HepG2 (cell line): ENCODE measurements around the gene FANCF. TPM values are rescaled to one million over a fixed set of nuclear protein-coding genes. Genes with fewer than 3 reads are reported as not detected.

Experiments
- ATAC-seq: fragments of 200-7000 bp; cut with Tn5 transposase; 3 replicates; pipeline ENCODE4 v1.9.1; 2020; ENCODE audit warnings: mild to moderate bottlenecking, moderate library complexity
- BruUV-seq: library from RNA; stranded (reverse); fragments of 400-500 nt; replicated peaks from 2 replicates; lab custom pipeline; 2021; lab: Mats Ljungman, UMichigan
- CTCF ChIA-PET: fragments of 300-600 bp; formaldehyde crosslinking; extraction: SDS; loops from one replicate; lab custom pipeline; 2021; ENCODE audit warnings: low total read pairs, inconsistent platforms, low intra/inter-chr PET ratio; lab: Yijun Ruan, JAX
- POLR2A ChIA-PET: fragments of 350-600 bp; sonication (Branson Sonifier 250); formaldehyde crosslinking; loops from one replicate; lab custom pipeline; 2020; ENCODE audit warnings: antibody characterized with exemption, inconsistent platforms; lab: Yijun Ruan, JAX
- DNase-seq: peaks from one replicate; pipeline ENCODE4 v3.0.0-alpha.2; 2015; ENCODE audit warnings: low spot score
- FAIRE-seq: peaks from 3 replicates; lab custom pipeline; 2011; peaks lifted over from hg19 to GRCh38; lab: Jason Lieb, UNC
- H2AFZ ChIP-seq: one replicate; pipeline ENCODE4 v1.6.1; 2011; ENCODE audit warnings: low read length, inconsistent platforms
- H3K27ac ChIP-seq: fragments of 300-600 bp; 3 replicates; pipeline ENCODE4 v1.8.0; 2011; ENCODE audit warnings: mixed run types, mild to moderate bottlenecking, mixed read lengths, low read length, inconsistent platforms; ENCODE audit not compliant: insufficient read depth; ENCODE audit errors: extremely low read length
- H3K27me3 ChIP-seq, 2 experiments: fragments of 200-600 bp in 1 of 2; 2 replicates in 1 of 2; 3 replicates in 1 of 2; pipeline versions ENCODE4 v1.6.0 to v1.8.0; 2011; ENCODE audit warnings: low read length in 2 of 2, mild to moderate bottlenecking in 2 of 2, moderate library complexity in 2 of 2, inconsistent platforms in 1 of 2; ENCODE audit not compliant: insufficient read depth in 2 of 2, control insufficient read depth in 1 of 2
- H3K36me3 ChIP-seq, 2 experiments: fragments of 200-600 bp in 1 of 2; replicated peaks in 1 of 2; 2 replicates in 1 of 2; 3 replicates in 1 of 2; pipeline versions ENCODE4 v1.5.1 to v1.8.0; 2011; ENCODE audit warnings: low read length in 2 of 2, inconsistent platforms in 1 of 2; ENCODE audit not compliant: insufficient read depth in 2 of 2, control insufficient read depth in 1 of 2
- H3K4me1 ChIP-seq: 2 replicates; pipeline ENCODE4 v1.5.1; 2012; ENCODE audit warnings: low read length, inconsistent platforms; ENCODE audit not compliant: insufficient read depth
- H3K4me2 ChIP-seq: 2 replicates; pipeline ENCODE4 v1.6.0; 2011; ENCODE audit warnings: low read depth, low read length, inconsistent platforms
- H3K4me3 ChIP-seq, 3 experiments: fragments of 200-600 bp in 1 of 3; sonication (generic), shearing (Covaris generic) in 1 of 3; replicated peaks in 1 of 3; 2 replicates each; pipeline ENCODE4 v1.5.1; 2011 to 2016; ENCODE audit warnings: low read length in 3 of 3, inconsistent platforms in 2 of 3, low read depth in 2 of 3, mild to moderate bottlenecking in 2 of 3, control low read depth in 1 of 3, mixed read lengths in 1 of 3; ENCODE audit not compliant: insufficient read depth in 1 of 3
- H3K79me2 ChIP-seq: one replicate; pipeline ENCODE4 v1.6.1; 2011; ENCODE audit warnings: low read length, inconsistent platforms; ENCODE audit not compliant: insufficient read depth
- H3K9ac ChIP-seq: 2 replicates; pipeline ENCODE4 v1.6.0; 2011; ENCODE audit warnings: mild to moderate bottlenecking, low read depth, low read length, inconsistent platforms; ENCODE audit not compliant: insufficient read depth
- H3K9me3 ChIP-seq: 2 replicates; pipeline ENCODE4 v1.5.1; 2012; ENCODE audit warnings: mild to moderate bottlenecking, low read length
- H4K20me1 ChIP-seq: 2 replicates; pipeline ENCODE4 v1.6.0; 2011; ENCODE audit warnings: inconsistent platforms, mild to moderate bottlenecking, low read length, moderate library complexity; ENCODE audit not compliant: insufficient read depth
- ARNT2 ChIP-seq: sonication (generic); formaldehyde crosslinking; IDR thresholded peaks from 2 replicates; pipeline ENCODE4 v1.8.0; 2022; ENCODE audit warnings: mild to moderate bottlenecking, low read depth, missing genetic modification reagents, moderate library complexity
- BRCA1 ChIP-seq: sonication (generic); formaldehyde crosslinking; IDR thresholded peaks from 2 replicates; pipeline ENCODE4 v1.4.0; 2020; ENCODE audit warnings: missing genetic modification reagents
- CEBPZ ChIP-seq: IDR thresholded peaks from 2 replicates; pipeline ENCODE4 v1.6.1; 2012; ENCODE audit warnings: low read length, improper control_type of control experiment
- DRAP1 ChIP-seq: IDR thresholded peaks from 2 replicates; pipeline ENCODE4 v1.6.1; 2016; ENCODE audit warnings: missing genetic modification reagents, missing compliant biosample characterization
- HDAC2 ChIP-seq: sonication (generic); formaldehyde crosslinking; IDR thresholded peaks from 2 replicates; pipeline ENCODE4 v1.4.0; 2020; ENCODE audit warnings: missing genetic modification reagents
- KMT2A ChIP-seq: sonication (generic); formaldehyde crosslinking; IDR thresholded peaks from 2 replicates; pipeline ENCODE4 v1.4.0; 2020; ENCODE audit warnings: missing genetic modification reagents
- NFE2 ChIP-seq: sonication (generic); formaldehyde crosslinking; IDR thresholded peaks from 2 replicates; pipeline ENCODE4 v1.4.0; 2020; ENCODE audit warnings: missing genetic modification reagents
- NRL ChIP-seq: sonication (generic); formaldehyde crosslinking; IDR thresholded peaks from 2 replicates; pipeline ENCODE4 v1.5.0; 2020; ENCODE audit warnings: missing genetic modification reagents, mild to moderate bottlenecking, moderate library complexity, borderline replicate concordance
- U2AF1 ChIP-seq: fragments of 200-400 bp; formaldehyde crosslinking; optimal IDR thresholded peaks from 2 replicates; pipeline ENCODE3; 2017; ENCODE audit warnings: mild to moderate bottlenecking, low read depth, low read length
- ZBTB20 ChIP-seq: sonication (generic); formaldehyde crosslinking; IDR thresholded peaks from 2 replicates; pipeline ENCODE4 v1.8.1; 2023; ENCODE audit warnings: missing genetic modification reagents, low read depth, mild to moderate bottlenecking, borderline replicate concordance
- ZBTB8A ChIP-seq: sonication (generic); formaldehyde crosslinking; IDR thresholded peaks from 2 replicates; pipeline ENCODE4 v1.4.0; 2020; ENCODE audit warnings: mild to moderate bottlenecking, low read depth, missing genetic modification reagents, borderline replicate concordance
- ZFP36 ChIP-seq: fragments of 150-350 bp; IDR thresholded peaks from 2 replicates; pipeline ENCODE4 v1.6.1; 2018; ENCODE audit warnings: borderline replicate concordance, low read length, low read depth; ENCODE audit not compliant: partially characterized antibody
- ZNF230 ChIP-seq: sonication (generic); formaldehyde crosslinking; IDR thresholded peaks from 2 replicates; pipeline ENCODE4 v1.4.0; 2020; ENCODE audit warnings: mild to moderate bottlenecking, missing genetic modification reagents
- ZNF256 ChIP-seq: sonication (generic); formaldehyde crosslinking; conservative IDR thresholded peaks from 2 replicates; pipeline ENCODE4 v1.4.0; 2020; ENCODE audit warnings: missing genetic modification reagents
- ZNF512B ChIP-seq: sonication (generic); formaldehyde crosslinking; IDR thresholded peaks from 2 replicates; pipeline ENCODE4 v1.5.1; 2020; ENCODE audit warnings: missing genetic modification reagents, mild to moderate bottlenecking, borderline replicate concordance
- ZNF607 ChIP-seq: sonication (generic); formaldehyde crosslinking; IDR thresholded peaks from 2 replicates; pipeline ENCODE4 v1.5.1; 2020; ENCODE audit warnings: missing genetic modification reagents, mild to moderate bottlenecking, borderline replicate concordance
- ZNF639 ChIP-seq: conservative IDR thresholded peaks from 2 replicates; pipeline ENCODE4 v1.6.1; 2018; ENCODE audit warnings: missing genetic modification reagents
- ZNF709 ChIP-seq: sonication (generic); formaldehyde crosslinking; IDR thresholded peaks from 2 replicates; pipeline ENCODE4 v1.5.0; 2020; ENCODE audit warnings: mild to moderate bottlenecking, missing genetic modification reagents
- WGBS: methylation state at CpG from one replicate; pipeline ENCODE4 v1.1.6; 2017; ENCODE audit warnings: low lambda C conversion rate; 5-methylcytosine and 5-hydroxymethylcytosine counted together
- in situ Hi-C: cut with HindIII; loops from 2 replicates; pipeline ENCODE4 v1.10.0; 2017; ENCODE audit warnings: low pct_unique_long_range_greater_than_20kb; ENCODE audit not compliant: extremely low pct_ligation_motif_present
- intact Hi-C: fragments of 100-400 bp; cut with micrococcal nuclease; formaldehyde crosslinking; loops from one replicate; pipeline ENCODE4 v1.10.0; 2022; ENCODE audit not compliant: unreplicated experiment
- polyA plus RNA-seq, 8 experiments: library from polyadenylated mRNA; depleted of rRNA in 3 of 8; stranded (reverse) in 7 of 8; unstranded in 1 of 8; fragments of >200 nt; fragmentation: Illumina TruSeq in 4 of 8; extraction: Trizol in 4 of 8; gene quantifications; 2 replicates each; pipeline versions ENCODE4 v1.2.1 to v1.2.3, GENCODE V29; 2011 to 2016; ENCODE audit warnings: low read depth in 4 of 8, missing spikeins in 1 of 8, mixed read lengths in 1 of 8; ENCODE audit not compliant: insufficient read depth in 1 of 8
- total RNA-seq, 5 experiments: library from RNA; depleted of rRNA; stranded (reverse); fragments of >200 nt; fragmentation: Illumina TruSeq; extraction: Trizol; gene quantifications; 2 replicates each; pipeline ENCODE4 v1.2.3, GENCODE V29; 2016; ENCODE audit warnings: low read depth in 1 of 5

FANCF gene
- total and polyA plus RNA-seq, 2 of the 13 experiments (the other 11 are each of a cell fraction or from before 2014, with no cell fraction given), result 2.5 to 9.7 TPM

- H3K9me3 ChIP-seq, result no peaks in the 10 kb centered on the region
- H3K27ac ChIP-seq, result peak overlapping the region; percentile 98
- POLR2A ChIA-PET, result interaction anchor here (1.5 kb wide), 1 partner anchor 13 kb away, joined by 3 read pairs; no protein-coding TSS in a partner anchor
- no peak overlapping the region for H2AFZ ChIP-seq
- FAIRE-seq (no peak), DNase-seq (no peak), ATAC-seq (no peak)
- no TSS peak for BruUV-seq
- no peaks in the 10 kb centered on the region; a peak in 1 of 5 replicates for H3K27me3 ChIP-seq
- H3K79me2 ChIP-seq, result peaks cover 74% of the 10 kb centered on the region
- peaks cover 91% of the 10 kb centered on the region for H3K4me1 ChIP-seq
- CTCF ChIA-PET, result interaction anchor here (3.0 kb wide), 1 partner anchor 58 kb away, joined by 26 read pairs; no protein-coding TSS in a partner anchor
- TF ChIP-seq ZBTB8A (no peak), DRAP1 (no peak), KMT2A (CRISPR knock-in tag) (no peak), NFE2 (CRISPR knock-in tag) (no peak), ZNF230 (CRISPR knock-in tag) (no peak), ZNF512B (CRISPR knock-in tag) (no peak), NRL (CRISPR knock-in tag) (no peak), ARNT2 (CRISPR knock-in tag) (no peak), CEBPZ (no peak), ZNF256 (CRISPR knock-in tag) (no peak), BRCA1 (CRISPR knock-in tag) (no peak), ZFP36 (no peak), ZNF709 (no peak), HDAC2 (CRISPR knock-in tag) (no peak), ZBTB20 (CRISPR knock-in tag) (no peak), ZNF639 (no peak), U2AF1 (no peak), ZNF607 (no peak)
- no peak overlapping the region for H3K4me2 ChIP-seq
- in situ Hi-C loops, result no loop called here
- no peaks in the 10 kb centered on the region for H3K36me3 ChIP-seq
- intact Hi-C loops, result loop anchor here (1.0 to 2.0 kb wide), 3 partner anchors 59 to 157 kb away; partner anchors contain the start of gene SVIP
- no peak overlapping the region for H3K9ac ChIP-seq
- 92% methylated on average over 2 of the region's 2 CpGs for WGBS
- no peak overlapping the region for H3K4me3 ChIP-seq
- H4K20me1 ChIP-seq, result no peaks in the 10 kb centered on the region
These were observed 46.1 kb upstream of the FANCF start for GRCh38 chr11:22671751-22672150.
